Measurements from ENCODE around the gene ZNF862. TPM values are rescaled to one million over a fixed set of nuclear protein-coding genes. Genes with fewer than 3 reads are reported as not detected.

The ZNF862 gene
- total and polyA plus RNA-seq, 10 of the 15 experiments (the other 5 are each of a cell fraction or from before 2014, with no cell fraction given), result 0.49 to 7.7 (median 3.5) TPM

- Histone ChIP-seq H3K9ac (ENCODE audit: control insufficient read depth, insufficient read depth, low read length) (no peak overlapping the region), H4K20me1 (ENCODE audit: control insufficient read depth, insufficient read depth) (no peaks in the 10 kb centered on the region), H3K27ac (ENCODE audit: control insufficient read depth, insufficient read depth) (no peak overlapping the region), H3K36me3 (ENCODE audit: control insufficient read depth in 2 of 2, insufficient read depth in 2 of 2, low read length in 1 of 2) (no peaks in the 10 kb centered on the region), H3K9me3 (replicated peaks; ENCODE audit: control insufficient read depth, insufficient read depth, low read length) (no peaks in the 10 kb centered on the region), H3K4me2 (ENCODE audit: control insufficient read depth, insufficient read depth) (no peak overlapping the region), H3K4me1 (ENCODE audit: control insufficient read depth, insufficient read depth, low read length) (no peaks in the 10 kb centered on the region), H3K79me2 (ENCODE audit: control insufficient read depth, insufficient read depth, low read length) (no peaks in the 10 kb centered on the region), H3K4me3 (no peak overlapping the region), H2AFZ (ENCODE audit: control insufficient read depth, low read depth, low read length) (no peak overlapping the region), H3K27me3 (replicated peaks in 1 of 2; ENCODE audit: control insufficient read depth in 2 of 2, insufficient read depth in 2 of 2, low read length in 1 of 2) (no peaks in the 10 kb centered on the region; a peak in 2 of 4 replicates)
- DNase-seq (ENCODE audit: low read depth, low spot score) (no peak), FAIRE-seq (no peak), ATAC-seq (no peak)
- intact Hi-C loops (cut with micrococcal nuclease; ENCODE audit: unreplicated experiment) (loop anchor here (5.0 kb wide), 1 partner anchor 133 kb away; no protein-coding TSS in a partner anchor), in situ Hi-C loops (cut with MboI) (no loop called here)
- TF ChIP-seq GATAD2B (conservative IDR thresholded peaks at IDR 0.05; ENCODE audit: low read depth) (no peak), STAT1 (conservative IDR thresholded peaks at IDR 0.05) (no peak), TBL1XR1 (IDR thresholded peaks at IDR 0.05; ENCODE audit: low read depth, low read length) (no peak), E4F1 (IDR thresholded peaks at IDR 0.05; ENCODE audit: borderline replicate concordance, partially characterized antibody) (no peak), CREB1 (IDR thresholded peaks at IDR 0.05; ENCODE audit: low read depth) (no peak), FOXK2 (IDR thresholded peaks at IDR 0.05) (no peak), NBN (IDR thresholded peaks at IDR 0.05) (no peak)
- RAD21 ChIA-PET (ENCODE audit: unreplicated experiment), result no interaction called here
- BruUV-seq (replicated peaks), result no TSS peak
- POLR2A ChIA-PET, result no interaction called here
- SMC1A ChIA-PET (ENCODE audit: uncharacterized antibody, unreplicated experiment), result no interaction called here
- WGBS (ENCODE audit: insufficient coverage, insufficient replicate concordance, low lambda C conversion rate, missing lambda C conversion rate), result 4% methylated on average over 10 of the region's 10 CpGs
- CTCF ChIA-PET, result no interaction called here
Measured at GRCh38 chr7:149795126-149795525, 43.0 kb upstream of the ZNF862 start.

All from GM12878 (cell line).